ENCODE measurements around the gene CLCN2.

CLCN2 gene

GRCh38 chr3:184360070-184360928 is 1.1 kb downstream of the CLCN2 start:
- DNase-seq (ENCODE audit: low read depth in 2 of 2): no peak

- no peak for DNase-seq (ENCODE audit: low read depth in 2 of 2)
Measured at GRCh38 chr3:184359610-184360009, 1.8 kb downstream of the CLCN2 start.

DNA sequence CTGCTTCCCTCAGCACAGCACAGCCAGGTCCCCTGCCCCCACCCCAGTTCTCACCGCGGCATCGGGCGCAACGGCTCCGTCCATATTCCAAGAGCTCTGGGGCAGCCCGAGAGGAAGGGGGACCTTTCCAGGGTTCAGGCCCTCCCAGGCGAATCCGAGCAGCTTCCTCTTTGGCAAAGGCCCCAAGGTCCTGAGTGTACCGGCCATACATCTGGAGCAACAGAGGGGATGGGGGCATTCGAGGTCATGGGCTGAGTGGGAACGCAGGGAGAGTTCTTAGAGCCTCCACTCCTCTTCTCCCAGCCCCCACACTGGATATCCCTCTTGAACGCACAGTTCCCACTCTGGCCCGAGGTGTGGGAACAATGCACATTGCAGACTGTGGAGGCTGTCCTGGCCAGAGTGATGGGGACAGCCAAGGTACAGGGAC is 2.5 kb downstream of the CLCN2 start:
- no peak for DNase-seq (ENCODE audit: low read depth in 2 of 2)

- DNase-seq (ENCODE audit: low read depth in 2 of 2): no peak
Measured at GRCh38 chr3:184358124-184358767, 3.2 kb downstream of the CLCN2 start.

DNA sequence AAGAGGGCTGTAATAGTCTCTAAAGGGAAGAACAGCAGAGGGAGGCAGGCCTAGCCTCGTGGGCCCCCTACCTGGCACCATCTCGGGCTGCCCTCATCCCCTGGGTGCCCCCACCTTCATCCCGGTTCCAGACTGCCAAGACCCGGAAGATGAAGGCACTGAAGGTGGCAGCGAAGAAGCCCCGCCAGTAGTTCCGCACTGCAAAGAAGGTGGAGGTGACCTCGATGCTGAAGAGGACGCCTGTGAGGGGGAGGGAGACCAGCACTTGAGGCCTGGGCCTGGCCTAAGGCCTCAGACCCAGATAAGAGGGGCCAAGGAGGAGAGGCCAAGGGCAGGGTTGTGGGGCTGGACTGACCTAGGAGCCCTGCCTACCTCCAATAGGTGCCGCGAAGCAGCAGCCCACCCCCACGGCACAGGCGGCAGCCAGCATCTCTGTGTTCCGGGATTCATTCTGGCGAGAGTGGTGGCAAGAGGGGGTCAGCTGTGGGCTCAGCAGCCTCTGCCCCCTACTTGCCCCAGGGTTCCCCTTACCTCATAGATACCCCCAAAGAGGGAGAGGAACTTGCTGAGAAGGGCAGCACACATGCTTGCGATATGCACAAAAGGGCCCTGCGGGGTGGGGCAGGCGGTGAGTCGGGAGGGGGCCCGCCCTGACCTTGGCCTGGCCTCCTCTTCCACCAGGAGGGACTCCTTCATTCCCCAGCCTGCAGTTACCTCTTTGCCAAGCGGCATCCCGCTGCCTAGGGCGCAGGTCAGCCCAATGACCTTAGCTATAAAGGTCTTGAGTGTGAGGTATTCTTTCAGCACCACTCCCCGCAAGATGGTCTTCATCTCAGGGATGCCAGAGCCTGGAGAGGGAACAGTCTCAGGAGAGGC is 3.9 kb downstream of the CLCN2 start:
- no peak for DNase-seq (ENCODE audit: low read depth in 2 of 2)

GRCh38 chr3:184355261-184356040 is 6.0 kb downstream of the CLCN2 start:
- no peak for DNase-seq (ENCODE audit: low read depth in 2 of 2)

GRCh38 chr3:184354754-184355153 is 6.7 kb downstream of the CLCN2 start:
- DNase-seq (ENCODE audit: low read depth in 2 of 2): no peak

DNA sequence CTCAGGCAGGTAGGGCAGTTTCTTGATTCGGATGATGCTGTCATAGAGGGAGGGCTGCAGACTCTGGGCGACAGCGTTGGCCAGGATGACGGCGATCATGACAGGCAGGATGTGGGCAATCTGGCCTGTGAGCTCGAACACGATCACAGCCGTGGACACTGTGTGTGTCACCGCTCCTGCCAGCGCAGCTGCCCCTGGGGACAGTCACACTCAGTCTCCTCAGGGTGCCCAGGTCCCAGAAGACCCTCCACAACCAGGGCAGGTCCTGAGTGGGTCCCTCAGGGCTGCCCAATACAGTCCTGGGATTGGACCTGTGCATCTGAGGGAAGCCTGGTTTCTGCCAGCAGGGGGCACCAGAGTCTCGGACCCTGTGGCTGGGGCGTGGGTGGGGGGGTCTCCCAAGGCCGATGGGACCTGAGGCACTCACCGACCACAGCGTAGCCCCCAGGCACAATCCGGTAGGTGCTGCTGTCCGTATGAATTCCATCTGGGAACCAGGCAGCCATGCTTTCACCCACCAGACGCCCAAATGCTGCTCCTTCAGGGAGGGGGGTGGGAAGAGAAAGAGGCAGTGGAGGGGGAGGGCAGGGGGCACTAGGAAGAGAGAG is 7.2 kb downstream of the CLCN2 start:
- peak; percentile 56 to 65 for DNase-seq (ENCODE audit: low read depth in 2 of 2)

- DNase-seq (ENCODE audit: low read depth in 2 of 2): no peak
Measured at GRCh38 chr3:184353546-184353941, 7.9 kb downstream of the CLCN2 start.

GRCh38 chr3:184352897-184353545 is 8.4 kb downstream of the CLCN2 start:
- no peak for DNase-seq (ENCODE audit: low read depth in 2 of 2)

GRCh38 chr3:184352149-184352785 is 9.1 kb downstream of the CLCN2 start:
- DNase-seq (ENCODE audit: low read depth in 2 of 2): no peak

- no peak for DNase-seq (ENCODE audit: low read depth in 2 of 2)
Measured at GRCh38 chr3:184351511-184352148, 9.8 kb downstream of the CLCN2 start.

GRCh38 chr3:184350618-184351017 is 10.8 kb downstream of the CLCN2 start:
- no peak for DNase-seq (ENCODE audit: low read depth in 2 of 2)

DNA sequence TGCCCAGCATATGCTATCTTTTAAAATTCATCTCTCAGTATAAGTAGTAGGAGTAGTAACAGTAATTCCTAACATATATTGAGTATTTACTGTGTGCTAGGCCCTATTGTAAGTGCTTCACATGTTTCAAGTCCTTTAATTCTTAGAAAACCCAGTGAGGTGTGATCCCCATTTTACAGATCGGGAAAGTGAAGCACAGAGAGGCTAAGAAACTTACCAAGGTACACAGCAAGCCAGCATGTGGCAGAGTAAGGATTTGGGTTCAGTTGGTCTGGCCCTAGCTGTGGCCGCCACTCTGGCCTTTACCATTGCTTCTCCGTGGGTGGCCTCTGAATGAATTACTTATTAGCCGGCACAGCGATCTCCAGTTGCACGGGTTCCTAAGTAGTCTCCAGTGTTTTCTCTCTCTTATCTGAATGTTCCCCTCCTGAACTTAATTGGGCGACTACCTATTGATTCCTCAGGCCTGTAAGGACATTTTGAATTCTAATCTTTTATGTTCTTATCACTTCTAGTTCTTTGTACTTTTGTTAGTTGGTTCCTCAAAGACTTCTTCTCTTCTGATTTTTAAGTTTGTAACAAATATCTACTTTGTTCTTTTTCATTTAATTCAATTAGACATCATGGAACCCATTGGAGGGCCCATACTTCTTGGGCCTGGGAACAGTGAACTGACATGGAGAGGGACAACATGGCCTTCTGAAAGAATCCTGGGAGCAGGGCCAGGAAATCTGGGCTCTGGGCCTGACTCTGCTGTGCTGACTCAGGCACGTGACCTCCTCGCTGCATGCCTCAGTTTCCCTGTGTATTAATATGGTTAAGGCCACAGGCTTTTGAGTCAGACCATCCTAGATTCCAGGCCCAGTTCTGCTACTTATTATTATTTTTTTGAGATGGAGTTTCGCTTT is 11.6 kb downstream of the CLCN2 start:
- no peak for DNase-seq (ENCODE audit: low read depth in 2 of 2)

GRCh38 chr3:184348057-184348382 is 13.4 kb downstream of the CLCN2 start:
- DNase-seq (ENCODE audit: low read depth in 2 of 2): no peak

DNA sequence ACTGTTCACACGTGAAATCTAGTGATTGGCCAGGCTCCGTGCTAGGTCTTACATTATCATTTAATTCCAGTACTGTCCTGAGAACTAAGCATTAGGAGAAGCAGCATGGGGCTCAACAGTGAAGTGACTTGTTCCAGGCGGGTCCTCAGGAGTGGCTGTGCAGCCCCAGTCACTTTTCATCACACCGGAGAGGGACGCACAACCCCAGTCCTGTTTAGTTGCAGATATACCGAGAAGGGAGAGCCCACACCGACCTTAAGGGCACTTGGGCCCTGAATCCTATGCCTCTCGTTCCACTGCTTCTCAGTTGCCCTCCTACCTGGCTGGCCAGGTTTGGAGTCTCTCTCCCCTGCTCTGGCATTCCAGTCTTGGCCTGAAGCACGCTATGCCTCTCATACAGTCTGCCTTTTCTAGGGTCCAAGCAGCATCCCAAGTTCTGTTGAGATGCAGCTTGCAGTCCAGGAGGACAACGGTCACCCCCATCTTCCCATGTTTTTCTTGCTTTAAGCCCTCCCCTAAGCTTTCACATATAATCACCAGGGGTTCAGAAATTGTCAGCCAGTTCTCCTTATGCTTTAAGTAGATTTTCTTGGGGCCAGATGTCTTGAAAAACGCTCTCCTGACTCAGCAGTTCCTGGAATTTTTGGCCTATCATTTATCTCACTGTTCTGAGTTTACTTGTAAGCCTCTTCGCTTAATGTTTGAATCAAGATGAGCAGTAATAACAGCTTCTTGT is 13.9 kb downstream of the CLCN2 start:
- DNase-seq (ENCODE audit: low read depth in 2 of 2): no peak

DNA sequence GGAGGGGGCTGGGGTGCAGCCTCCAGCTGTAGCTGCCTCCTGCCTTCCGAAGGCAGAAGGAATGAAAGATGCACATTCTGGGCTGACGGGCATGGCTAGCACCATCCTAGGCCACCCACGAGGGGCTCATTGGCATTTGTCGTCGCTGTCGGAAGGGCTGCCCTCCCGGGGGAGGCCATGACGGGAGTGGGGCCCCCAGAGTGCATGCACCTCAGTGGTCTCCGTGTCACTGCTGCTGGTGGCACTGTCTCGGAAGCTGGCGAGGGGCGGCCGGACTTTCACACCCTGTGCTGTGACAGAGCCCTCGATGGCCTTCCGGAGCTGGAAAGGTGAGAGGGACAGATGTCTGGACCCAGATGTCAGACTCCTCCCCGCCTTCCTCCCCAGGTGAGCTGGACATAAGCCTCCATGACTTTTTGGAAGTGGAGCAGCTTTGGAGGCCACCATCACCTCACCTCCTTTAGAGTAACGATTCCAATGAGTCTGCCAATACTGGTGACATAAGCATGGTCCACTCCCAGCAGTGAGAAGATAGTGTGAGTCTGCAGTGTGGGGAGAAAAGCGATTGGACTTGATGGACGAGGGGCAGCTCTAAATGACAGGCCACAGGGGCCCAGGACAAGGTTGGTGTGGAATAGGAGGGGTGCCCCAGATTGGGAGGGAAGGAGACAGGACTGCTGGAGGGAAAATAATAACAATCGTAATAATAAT is 14.8 kb downstream of the CLCN2 start:
- no peak for DNase-seq (ENCODE audit: low read depth in 2 of 2)

Data from stimulated activated CD4-positive, alpha-beta T cell treated with anti-CD3 and anti-CD28 coated beads, Interleukin-4, amount 100 ng/mL, for 48 hours (primary cell).